MCF 10A (cell line): ENCODE measurements around the gene PDE4D. TPM values are rescaled to one million over a fixed set of nuclear protein-coding genes. Genes with fewer than 3 reads are reported as not detected.

Source experiments
- BruUV-seq: library from RNA; stranded (reverse); fragments of 400-500 nt; replicated peaks from 2 replicates; lab custom pipeline; 2021; lab: Mats Ljungman, UMichigan
- CTCF ChIA-PET: fragments of 300-600 bp; sonication (Branson Sonifier 250); formaldehyde crosslinking; extraction: SDS; loops from one replicate; lab custom pipeline; 2021; ENCODE audit warnings: antibody characterized with exemption, inconsistent platforms; lab: Yijun Ruan, JAX
- POLR2A ChIA-PET: fragments of 300-600, 350-650 bp; sonication (Branson Sonifier 250); formaldehyde crosslinking; extraction: SDS; loops from one replicate; lab custom pipeline; 2020; ENCODE audit warnings: antibody characterized with exemption, inconsistent platforms; lab: Yijun Ruan, JAX
- DNase-seq: peaks from one replicate; pipeline ENCODE4 v3.0.0-alpha.2; 2018; ENCODE audit not compliant: unreplicated experiment
- H3K27ac Mint-ChIP-seq: one replicate; pipeline ENCODE4 v1.8.0; 2022; ENCODE audit warnings: mild to moderate bottlenecking, low read depth, mixed read lengths; ENCODE audit not compliant: unreplicated experiment
- H3K27me3 Mint-ChIP-seq: one replicate; pipeline ENCODE4 v1.8.0; 2022; ENCODE audit warnings: mixed read lengths; ENCODE audit not compliant: insufficient read depth, unreplicated experiment
- H3K36me3 Mint-ChIP-seq: one replicate; pipeline ENCODE4 v1.8.0; 2022; ENCODE audit warnings: mild to moderate bottlenecking, moderate library complexity, mixed read lengths; ENCODE audit not compliant: insufficient read depth, unreplicated experiment
- H3K4me1 Mint-ChIP-seq: one replicate; pipeline ENCODE4 v1.8.0; 2022; ENCODE audit warnings: mixed read lengths; ENCODE audit not compliant: insufficient read depth, unreplicated experiment
- H3K4me3 Mint-ChIP-seq: one replicate; pipeline ENCODE4 v1.8.0; 2022; ENCODE audit warnings: mild to moderate bottlenecking, moderate library complexity, mixed read lengths; ENCODE audit not compliant: unreplicated experiment
- H3K9me3 Mint-ChIP-seq: one replicate; pipeline ENCODE4 v1.8.0; 2022; ENCODE audit warnings: mixed read lengths; ENCODE audit not compliant: unreplicated experiment
- CTCF ChIP-seq: fragments of 200-600 bp; IDR thresholded peaks from one replicate; pipeline ENCODE4 v1.8.0; 2022; ENCODE audit warnings: antibody characterized with exemption, mild to moderate bottlenecking; ENCODE audit not compliant: unreplicated experiment
- intact Hi-C: fragments of 100-400 bp; cut with micrococcal nuclease; formaldehyde crosslinking; loops from 2 replicates; pipeline ENCODE4 v1.14.1; 2022
- total RNA-seq: library from RNA; stranded (reverse); gene quantifications from 2 replicates; pipeline ENCODE4 v1.2.3, GENCODE V29; 2022

Gene PDE4D
- total RNA-seq, 1 experiment from 2014 or later, result 85.0 TPM

DNA sequence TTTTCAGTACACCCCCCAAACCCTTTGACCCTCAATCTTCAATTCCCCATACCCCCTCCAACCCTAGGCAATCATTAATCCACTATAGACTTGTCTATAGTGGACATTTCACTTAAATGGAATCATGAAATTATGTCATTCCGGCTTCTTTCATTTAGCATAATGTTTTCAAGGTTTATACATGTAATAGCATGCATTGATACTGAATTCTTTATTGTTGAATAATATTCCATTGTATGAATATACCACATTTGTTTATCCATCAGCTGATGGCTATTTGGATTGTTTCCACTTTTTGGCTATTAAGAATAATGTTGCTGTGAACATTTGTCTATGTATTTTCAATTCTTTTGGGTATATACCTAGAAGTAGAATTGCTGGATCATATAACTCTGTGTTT lies 238.8 kb downstream of the PDE4D start:
- Mint-ChIP-seq H3K27me3 (no peaks in the 10 kb centered on the region), H3K27ac (no peak overlapping the region), H3K4me3 (no peak overlapping the region), H3K9me3 (no peaks in the 10 kb centered on the region), H3K4me1 (peaks cover 6% of the 10 kb centered on the region), H3K36me3 (peaks cover 7% of the 10 kb centered on the region)
- DNase-seq, result no peak
- ChIA-PET CTCF (interaction anchor here (1.0 kb wide), 1 partner anchor 158 kb away, joined by 3 read pairs; no protein-coding TSS in a partner anchor), POLR2A (interaction anchor here (1.2 kb wide), 1 partner anchor 78 kb away, joined by 3 read pairs; no protein-coding TSS in a partner anchor)
- no TSS peak for BruUV-seq
- TF ChIP-seq CTCF, result no peak
- intact Hi-C loops, result no loop called here

- no peaks in the 10 kb centered on the region for H3K27me3 Mint-ChIP-seq
- TF ChIP-seq CTCF, result no peak
- ChIA-PET POLR2A (no interaction called here), CTCF (interaction anchor here (0.6 to 0.7 kb wide), 3 partner anchors 33 to 539 kb away, joined by 3 read pairs; no protein-coding TSS in a partner anchor)
- no TSS peak for BruUV-seq
- intact Hi-C loops, result no loop called here
- no peak for DNase-seq
- no peak overlapping the region for H3K27ac Mint-ChIP-seq
- H3K36me3 Mint-ChIP-seq, result no peaks in the 10 kb centered on the region
- H3K4me1 Mint-ChIP-seq, result peaks cover 6% of the 10 kb centered on the region
- no peaks in the 10 kb centered on the region for H3K9me3 Mint-ChIP-seq
- H3K4me3 Mint-ChIP-seq, result no peak overlapping the region
Measured at GRCh38 chr5:59652449-59652848, 241.1 kb downstream of the PDE4D start.

DNA sequence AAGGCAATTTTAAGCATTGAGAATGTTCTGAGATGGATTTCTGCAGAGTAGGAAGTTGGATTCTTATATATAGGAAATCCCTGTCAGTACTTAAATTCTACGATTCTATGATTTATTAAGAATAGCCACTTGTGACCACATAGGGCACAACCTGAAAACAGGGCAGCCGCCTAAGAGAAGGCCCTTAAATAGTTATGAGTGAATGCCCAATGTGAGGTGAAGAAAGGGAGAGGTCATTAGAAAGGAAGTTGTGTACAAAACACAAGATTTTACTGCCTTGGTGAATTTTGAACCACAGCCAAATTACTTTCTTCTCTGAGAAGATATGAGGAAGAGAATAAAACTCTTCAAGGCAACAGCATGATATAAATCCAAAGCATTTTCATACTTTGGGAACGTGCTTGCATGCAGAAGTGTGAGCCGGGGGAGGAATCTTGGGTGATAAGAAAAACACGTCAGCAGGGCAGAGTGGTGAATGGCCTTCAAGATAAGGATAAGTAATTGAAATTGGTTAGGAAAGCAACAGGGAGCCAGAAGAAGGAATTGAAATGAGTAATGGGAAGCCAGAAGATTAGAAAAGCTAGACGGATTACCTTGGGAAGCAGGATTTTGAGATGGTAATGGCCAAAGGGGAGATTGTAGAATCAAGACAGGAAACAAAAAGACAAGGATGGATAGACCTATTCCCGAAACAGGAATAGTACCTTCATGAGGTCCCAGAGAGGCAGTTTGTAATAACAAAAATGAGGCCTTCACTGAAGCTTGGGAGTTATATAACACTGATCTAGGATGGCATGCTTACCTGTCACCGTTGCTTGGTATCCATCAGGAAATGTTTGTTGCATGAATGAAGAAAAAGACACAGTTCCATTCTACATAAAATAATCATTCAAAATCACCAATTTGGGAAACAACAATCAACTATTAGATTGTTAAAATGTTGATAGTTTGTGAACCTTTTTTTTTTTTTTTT lies 244.3 kb downstream of the PDE4D start:
- CTCF ChIA-PET, result interaction anchor here (0.6 to 1.1 kb wide), 3 partner anchors 12 to 138 kb away, joined by 4 to 6 read pairs (median 4); no protein-coding TSS in a partner anchor
- BruUV-seq, result no TSS peak
- Mint-ChIP-seq H3K4me3 (no peak overlapping the region), H3K4me1 (no peaks in the 10 kb centered on the region), H3K27ac (no peak overlapping the region), H3K36me3 (no peaks in the 10 kb centered on the region), H3K27me3 (no peaks in the 10 kb centered on the region), H3K9me3 (no peaks in the 10 kb centered on the region)
- no peak for TF ChIP-seq CTCF
- POLR2A ChIA-PET, result interaction anchor here (0.9 kb wide), 1 partner anchor 8 kb away, joined by 4 read pairs; no protein-coding TSS in a partner anchor
- intact Hi-C loops, result no loop called here
- DNase-seq, result no peak
